Measurements from ENCODE around the gene ABCG1. TPM values are rescaled to one million over a fixed set of nuclear protein-coding genes. Genes with fewer than 3 reads are reported as not detected.

Gene ABCG1
- total RNA-seq, 4 donors from 2014 or later, result 32.0 to 54.0 (median 35.2) TPM

GRCh38 chr21:42199868-42200463 is 19.0 kb upstream of the ABCG1 start:
- no peak for TF ChIP-seq CTCF (IDR thresholded peaks at IDR 0.05)
- no peak for TF ChIP-seq EP300 (IDR thresholded peaks at IDR 0.05)
- no peak for TF ChIP-seq POLR2AphosphoS5 (IDR thresholded peaks at IDR 0.05)
- no peak for TF ChIP-seq POLR2A (IDR thresholded peaks at IDR 0.05)

GRCh38 chr21:42200906-42201614 is 17.9 kb upstream of the ABCG1 start:
- TF ChIP-seq CTCF (IDR thresholded peaks at IDR 0.05) (no peak), POLR2AphosphoS5 (IDR thresholded peaks at IDR 0.05) (no peak), EP300 (IDR thresholded peaks at IDR 0.05) (no peak), POLR2A (IDR thresholded peaks at IDR 0.05) (no peak)
- 60% methylated on average over 14 of the region's 14 CpGs for WGBS
- H3K4me3 ChIP-seq, result no peak overlapping the region
- no peak overlapping the region for H3K27ac ChIP-seq
- H3K36me3 ChIP-seq, result no peaks in the 10 kb centered on the region
- H3K27me3 ChIP-seq, result no peaks in the 10 kb centered on the region
- H3K4me1 ChIP-seq, result peaks cover 22% of the 10 kb centered on the region
- DNase-seq (ENCODE audit: low spot score in 2 of 2), result no peak
- no peaks in the 10 kb centered on the region for H3K9me3 ChIP-seq

More at GRCh38 chr21:42199868-42200463, 19.0 kb upstream of the ABCG1 start:
- H3K27ac ChIP-seq, result no peak overlapping the region
- no peaks in the 10 kb centered on the region for H3K36me3 ChIP-seq
- H3K27me3 ChIP-seq, result no peaks in the 10 kb centered on the region
- peaks cover 22% of the 10 kb centered on the region for H3K4me1 ChIP-seq
- H3K4me3 ChIP-seq, result no peak overlapping the region
- 77% methylated on average over 6 of the region's 8 CpGs for WGBS
- DNase-seq (ENCODE audit: low spot score in 2 of 2), result no peak
- no peaks in the 10 kb centered on the region for H3K9me3 ChIP-seq

- DNase-seq (ENCODE audit: low spot score in 2 of 2), result no peak
Measured at GRCh38 chr21:42201615-42202161, 17.3 kb upstream of the ABCG1 start.

GRCh38 chr21:42202321-42202720 is 16.6 kb upstream of the ABCG1 start:
- no peak for DNase-seq (ENCODE audit: low spot score in 2 of 2)
- 86% methylated on average over 10 of the region's 10 CpGs for WGBS

More at GRCh38 chr21:42201615-42202161, 17.3 kb upstream of the ABCG1 start:
- Histone ChIP-seq H3K9me3 (no peaks in the 10 kb centered on the region), H3K4me3 (no peak overlapping the region), H3K36me3 (no peaks in the 10 kb centered on the region), H3K27me3 (no peaks in the 10 kb centered on the region), H3K4me1 (peaks cover 22% of the 10 kb centered on the region), H3K27ac (no peak overlapping the region)
- WGBS, result 72% methylated on average over 11 of the region's 11 CpGs
- TF ChIP-seq CTCF (IDR thresholded peaks at IDR 0.05) (no peak), POLR2AphosphoS5 (IDR thresholded peaks at IDR 0.05) (no peak), POLR2A (IDR thresholded peaks at IDR 0.05) (no peak), EP300 (IDR thresholded peaks at IDR 0.05) (no peak)

More at GRCh38 chr21:42202321-42202720, 16.6 kb upstream of the ABCG1 start:
- Histone ChIP-seq H3K4me1 (peaks cover 22% of the 10 kb centered on the region), H3K27me3 (no peaks in the 10 kb centered on the region), H3K4me3 (no peak overlapping the region), H3K27ac (no peak overlapping the region), H3K36me3 (no peaks in the 10 kb centered on the region), H3K9me3 (no peaks in the 10 kb centered on the region)
- TF ChIP-seq POLR2AphosphoS5 (IDR thresholded peaks at IDR 0.05), result no peak
- TF ChIP-seq POLR2A (IDR thresholded peaks at IDR 0.05), result no peak
- TF ChIP-seq EP300 (IDR thresholded peaks at IDR 0.05), result no peak
- no peak for TF ChIP-seq CTCF (IDR thresholded peaks at IDR 0.05)

All from suprapubic skin (tissue), 4 donors.